Measurements from ENCODE around the gene PPM1H.

- TF ChIP-seq CTCF (IDR thresholded peaks at IDR 0.05; ENCODE audit: low read length): no peak
- no peak for TF ChIP-seq EZH2 (IDR thresholded peaks at IDR 0.05; ENCODE audit: borderline replicate concordance, low read length)
These were observed 107.9 kb downstream of the PPM1H start for GRCh38 chr12:62827042-62827441.

Measured in OCI-LY1 (cell line).